EH (cell line): ENCODE measurements around the gene RNASE13.
"Not testable (repeated sequence)": the region's sequence is repeated elsewhere in the genome, so short reads cannot be mapped to it uniquely, and the experiment has no call there.

Experiments
- DNase-seq: peaks from one replicate; pipeline ENCODE4 v3.0.0-alpha.2; 2015; ENCODE audit warnings: low read depth

RNASE13 gene

GRCh38 chr14:21022686-21023085 lies 11.9 kb downstream of the RNASE13 start:
- no peak for DNase-seq

- DNase-seq: no peak
Measured at GRCh38 chr14:21020977-21021545, 13.5 kb downstream of the RNASE13 start.

- DNase-seq: peak; percentile 29
Measured at GRCh38 chr14:21019366-21019765, 15.2 kb downstream of the RNASE13 start.

GRCh38 chr14:21018781-21019180 lies 15.8 kb downstream of the RNASE13 start:
- no peak for DNase-seq

GRCh38 chr14:21018286-21018685 lies 16.3 kb downstream of the RNASE13 start:
- DNase-seq: no peak

GRCh38 chr14:21017528-21018245 lies 16.9 kb downstream of the RNASE13 start:
- DNase-seq: no peak

- no peak for DNase-seq
Measured at GRCh38 chr14:21016413-21017190, 18.0 kb downstream of the RNASE13 start.

- DNase-seq: no peak
Measured at GRCh38 chr14:21015312-21015711, 19.3 kb downstream of the RNASE13 start.

- DNase-seq: peak; percentile 81
Measured at GRCh38 chr14:21014761-21015190, 19.8 kb downstream of the RNASE13 start.

- no peak for DNase-seq
Measured at GRCh38 chr14:21011136-21011535, 23.5 kb downstream of the RNASE13 start.

- DNase-seq: not testable (repeated sequence)
Measured at GRCh38 chr14:21009721-21010120, 24.9 kb downstream of the RNASE13 start.

GRCh38 chr14:21003788-21004346 lies 30.7 kb downstream of the RNASE13 start:
- no peak for DNase-seq

GRCh38 chr14:21001218-21001617 lies 33.4 kb downstream of the RNASE13 start:
- DNase-seq: no peak

GRCh38 chr14:20999591-20999990 lies 35.0 kb downstream of the RNASE13 start:
- no peak for DNase-seq

GRCh38 chr14:20998674-20999366 lies 35.8 kb downstream of the RNASE13 start, which contains the start of gene SLC39A2:
SLC39A2 (plus strand) TSS chr14:20999293; CDS start chr14:20999447, 154 bp downstream.
- DNase-seq: peak; percentile 87

GRCh38 chr14:20998139-20998538 lies 36.5 kb downstream of the RNASE13 start:
- no peak for DNase-seq

- DNase-seq: no peak
Measured at GRCh38 chr14:20997564-20997963, 37.0 kb downstream of the RNASE13 start.

GRCh38 chr14:20997115-20997514 lies 37.5 kb downstream of the RNASE13 start:
- DNase-seq: no peak

- no peak for DNase-seq
Measured at GRCh38 chr14:20996521-20996920, 38.1 kb downstream of the RNASE13 start.

GRCh38 chr14:20989787-20990600 lies 44.6 kb downstream of the RNASE13 start, which contains the start of gene METTL17:
METTL17 (plus strand) TSS chr14:20989980; CDS start chr14:20990003, 23 bp downstream.
- DNase-seq: peak; percentile 99

GRCh38 chr14:20989471-20989786 lies 45.2 kb downstream of the RNASE13 start:
- DNase-seq: no peak
